ENCODE measurements around the gene CCNI2. TPM values are rescaled to one million over a fixed set of nuclear protein-coding genes. Genes with fewer than 3 reads are reported as not detected.

The CCNI2 gene
- total and polyA plus RNA-seq, 10 of the 15 experiments (the other 5 are each of a cell fraction or from before 2014, with no cell fraction given): 1.8 to 8.0 (median 3.2) TPM

DNA sequence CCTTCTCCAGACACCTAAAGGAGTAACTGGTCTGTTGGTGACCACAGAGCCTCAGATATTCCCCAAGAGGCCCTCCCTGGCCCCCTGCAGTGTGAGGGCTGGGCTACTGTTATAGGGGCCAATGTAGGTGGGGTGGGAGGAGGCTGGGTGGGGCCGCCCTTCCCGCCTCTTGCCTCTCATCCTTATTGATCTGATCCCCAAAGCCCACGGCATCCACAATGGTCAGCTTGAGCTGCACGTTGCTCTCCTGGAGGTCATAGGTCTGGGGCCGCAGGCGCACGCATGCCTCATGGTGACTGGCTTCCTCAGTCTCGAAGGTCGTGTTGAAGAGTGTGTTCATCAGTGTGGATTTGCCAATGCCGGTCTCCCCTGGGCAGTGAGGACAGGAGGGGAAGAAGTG lies 16.8 kb downstream of the CCNI2 start:
- POLR2A ChIA-PET: no interaction called here
- in situ Hi-C loops (cut with MboI): no loop called here
- WGBS (ENCODE audit: insufficient coverage, insufficient replicate concordance, low lambda C conversion rate, missing lambda C conversion rate): 94% methylated on average over 10 of the region's 10 CpGs
- CTCF ChIA-PET: interaction anchor here (0.6 to 1.2 kb wide), 3 partner anchors 11 to 56 kb away, joined by 3 read pairs; no protein-coding TSS in a partner anchor
- RAD21 ChIA-PET (ENCODE audit: unreplicated experiment): no interaction called here
- no peak for TF ChIP-seq NRF1 (conservative IDR thresholded peaks at IDR 0.05; ENCODE audit: low read depth, low read length)
- TF ChIP-seq EP300 (IDR thresholded peaks at IDR 0.05; ENCODE audit: borderline replicate concordance in 1 of 2, control insufficient read depth in 1 of 2, low read depth in 2 of 2, low read length in 2 of 2): no peak
- FAIRE-seq (no peak), ATAC-seq (no peak), DNase-seq (ENCODE audit: low read depth, low spot score) (no peak)
- Histone ChIP-seq H3K9ac (ENCODE audit: control insufficient read depth, insufficient read depth, low read length) (no peak overlapping the region), H4K20me1 (ENCODE audit: control insufficient read depth, insufficient read depth) (no peaks in the 10 kb centered on the region), H3K36me3 (ENCODE audit: control insufficient read depth in 2 of 2, insufficient read depth in 2 of 2, low read length in 1 of 2) (peaks cover 6 to 25% of the 10 kb centered on the region in 2 experiments), H2AFZ (ENCODE audit: control insufficient read depth, low read depth, low read length) (no peak overlapping the region), H3K79me2 (ENCODE audit: control insufficient read depth, insufficient read depth, low read length) (no peaks in the 10 kb centered on the region), H3K9me3 (replicated peaks; ENCODE audit: control insufficient read depth, insufficient read depth, low read length) (no peaks in the 10 kb centered on the region), H3K27ac (ENCODE audit: control insufficient read depth, insufficient read depth) (no peak overlapping the region), H3K4me1 (ENCODE audit: control insufficient read depth, insufficient read depth, low read length) (no peaks in the 10 kb centered on the region), H3K27me3 (replicated peaks in 1 of 2; ENCODE audit: control insufficient read depth in 2 of 2, insufficient read depth in 2 of 2, low read length in 1 of 2) (no peaks in the 10 kb centered on the region), H3K4me3 (no peak overlapping the region), H3K4me2 (ENCODE audit: control insufficient read depth, insufficient read depth) (no peak overlapping the region)
- intact Hi-C loops (cut with micrococcal nuclease; ENCODE audit: unreplicated experiment): no loop called here
- SMC1A ChIA-PET (ENCODE audit: uncharacterized antibody, unreplicated experiment): interaction anchor here (2.0 to 2.3 kb wide), 2 partner anchors 9 to 10 kb away, joined by 7 to 8 read pairs; no protein-coding TSS in a partner anchor
- no TSS peak for BruUV-seq (replicated peaks)

DNA sequence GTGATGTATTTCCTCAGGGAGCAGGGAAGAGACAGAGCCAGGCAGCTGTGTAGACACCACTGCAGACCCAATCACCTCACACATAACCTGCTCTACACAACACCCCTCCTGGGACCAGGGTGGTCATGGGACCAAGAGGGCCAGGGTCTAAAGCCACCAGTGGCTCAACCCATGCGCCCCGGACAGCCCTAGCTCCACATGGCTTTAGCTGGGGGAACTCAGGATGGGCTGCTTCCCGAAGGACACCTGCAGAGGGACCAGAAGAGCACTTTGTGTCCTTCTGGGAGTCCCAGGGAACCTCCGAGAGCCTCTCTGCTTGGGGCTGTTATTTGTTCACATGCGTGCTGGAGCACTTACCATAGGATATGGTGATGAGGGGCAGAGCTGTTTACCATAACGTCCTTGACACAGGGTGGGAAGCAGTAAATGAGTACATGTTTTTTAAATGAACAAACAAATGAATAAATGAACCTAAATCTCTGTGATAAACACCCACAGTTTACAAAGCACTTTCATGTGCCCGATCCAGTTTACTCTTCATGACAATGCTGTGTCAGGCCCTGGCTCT lies 17.5 kb downstream of the CCNI2 start:
- in situ Hi-C loops (cut with MboI) (no loop called here), intact Hi-C loops (cut with micrococcal nuclease; ENCODE audit: unreplicated experiment) (no loop called here)
- TF ChIP-seq, protein P1, sequence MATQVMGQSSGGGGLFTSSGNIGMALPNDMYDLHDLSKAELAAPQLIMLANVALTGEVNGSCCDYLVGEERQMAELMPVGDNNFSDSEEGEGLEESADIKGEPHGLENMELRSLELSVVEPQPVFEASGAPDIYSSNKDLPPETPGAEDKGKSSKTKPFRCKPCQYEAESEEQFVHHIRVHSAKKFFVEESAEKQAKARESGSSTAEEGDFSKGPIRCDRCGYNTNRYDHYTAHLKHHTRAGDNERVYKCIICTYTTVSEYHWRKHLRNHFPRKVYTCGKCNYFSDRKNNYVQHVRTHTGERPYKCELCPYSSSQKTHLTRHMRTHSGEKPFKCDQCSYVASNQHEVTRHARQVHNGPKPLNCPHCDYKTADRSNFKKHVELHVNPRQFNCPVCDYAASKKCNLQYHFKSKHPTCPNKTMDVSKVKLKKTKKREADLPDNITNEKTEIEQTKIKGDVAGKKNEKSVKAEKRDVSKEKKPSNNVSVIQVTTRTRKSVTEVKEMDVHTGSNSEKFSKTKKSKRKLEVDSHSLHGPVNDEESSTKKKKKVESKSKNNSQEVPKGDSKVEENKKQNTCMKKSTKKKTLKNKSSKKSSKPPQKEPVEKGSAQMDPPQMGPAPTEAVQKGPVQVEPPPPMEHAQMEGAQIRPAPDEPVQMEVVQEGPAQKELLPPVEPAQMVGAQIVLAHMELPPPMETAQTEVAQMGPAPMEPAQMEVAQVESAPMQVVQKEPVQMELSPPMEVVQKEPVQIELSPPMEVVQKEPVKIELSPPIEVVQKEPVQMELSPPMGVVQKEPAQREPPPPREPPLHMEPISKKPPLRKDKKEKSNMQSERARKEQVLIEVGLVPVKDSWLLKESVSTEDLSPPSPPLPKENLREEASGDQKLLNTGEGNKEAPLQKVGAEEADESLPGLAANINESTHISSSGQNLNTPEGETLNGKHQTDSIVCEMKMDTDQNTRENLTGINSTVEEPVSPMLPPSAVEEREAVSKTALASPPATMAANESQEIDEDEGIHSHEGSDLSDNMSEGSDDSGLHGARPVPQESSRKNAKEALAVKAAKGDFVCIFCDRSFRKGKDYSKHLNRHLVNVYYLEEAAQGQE (IDR thresholded peaks at IDR 0.05; ENCODE audit: low read depth, low read length): no peak
- no peak for TF ChIP-seq EP300 (IDR thresholded peaks at IDR 0.05; ENCODE audit: borderline replicate concordance in 1 of 2, control insufficient read depth in 1 of 2, low read depth in 2 of 2, low read length in 2 of 2)
- TF ChIP-seq, protein P2, sequence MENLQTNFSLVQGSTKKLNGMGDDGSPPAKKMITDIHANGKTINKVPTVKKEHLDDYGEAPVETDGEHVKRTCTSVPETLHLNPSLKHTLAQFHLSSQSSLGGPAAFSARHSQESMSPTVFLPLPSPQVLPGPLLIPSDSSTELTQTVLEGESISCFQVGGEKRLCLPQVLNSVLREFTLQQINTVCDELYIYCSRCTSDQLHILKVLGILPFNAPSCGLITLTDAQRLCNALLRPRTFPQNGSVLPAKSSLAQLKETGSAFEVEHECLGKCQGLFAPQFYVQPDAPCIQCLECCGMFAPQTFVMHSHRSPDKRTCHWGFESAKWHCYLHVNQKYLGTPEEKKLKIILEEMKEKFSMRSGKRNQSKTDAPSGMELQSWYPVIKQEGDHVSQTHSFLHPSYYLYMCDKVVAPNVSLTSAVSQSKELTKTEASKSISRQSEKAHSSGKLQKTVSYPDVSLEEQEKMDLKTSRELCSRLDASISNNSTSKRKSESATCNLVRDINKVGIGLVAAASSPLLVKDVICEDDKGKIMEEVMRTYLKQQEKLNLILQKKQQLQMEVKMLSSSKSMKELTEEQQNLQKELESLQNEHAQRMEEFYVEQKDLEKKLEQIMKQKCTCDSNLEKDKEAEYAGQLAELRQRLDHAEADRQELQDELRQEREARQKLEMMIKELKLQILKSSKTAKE (IDR thresholded peaks at IDR 0.05; ENCODE audit: low read depth, poor library complexity, severe bottlenecking): no peak
- TF ChIP-seq, protein P3, sequence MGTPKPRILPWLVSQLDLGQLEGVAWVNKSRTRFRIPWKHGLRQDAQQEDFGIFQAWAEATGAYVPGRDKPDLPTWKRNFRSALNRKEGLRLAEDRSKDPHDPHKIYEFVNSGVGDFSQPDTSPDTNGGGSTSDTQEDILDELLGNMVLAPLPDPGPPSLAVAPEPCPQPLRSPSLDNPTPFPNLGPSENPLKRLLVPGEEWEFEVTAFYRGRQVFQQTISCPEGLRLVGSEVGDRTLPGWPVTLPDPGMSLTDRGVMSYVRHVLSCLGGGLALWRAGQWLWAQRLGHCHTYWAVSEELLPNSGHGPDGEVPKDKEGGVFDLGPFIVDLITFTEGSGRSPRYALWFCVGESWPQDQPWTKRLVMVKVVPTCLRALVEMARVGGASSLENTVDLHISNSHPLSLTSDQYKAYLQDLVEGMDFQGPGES (IDR thresholded peaks at IDR 0.05): no peak
- CTCF ChIA-PET: no interaction called here
- POLR2A ChIA-PET: interaction anchor here (0.6 kb wide), 1 partner anchor 1498 kb away, joined by 4 read pairs; no protein-coding TSS in a partner anchor
- H3K4me1 ChIP-seq (ENCODE audit: control insufficient read depth, insufficient read depth, low read length): no peaks in the 10 kb centered on the region
- H3K4me2 ChIP-seq (ENCODE audit: control insufficient read depth, insufficient read depth): no peak overlapping the region
- no peak overlapping the region for H3K27ac ChIP-seq (ENCODE audit: control insufficient read depth, insufficient read depth)
- no peak overlapping the region for H3K9ac ChIP-seq (ENCODE audit: control insufficient read depth, insufficient read depth, low read length)
- RAD21 ChIA-PET (ENCODE audit: unreplicated experiment): interaction anchor here (0.6 kb wide), 1 partner anchor 33 kb away, joined by 3 read pairs; no protein-coding TSS in a partner anchor
- 93% methylated on average over 7 of the region's 7 CpGs for WGBS (ENCODE audit: insufficient coverage, insufficient replicate concordance, low lambda C conversion rate, missing lambda C conversion rate)
- H3K9me3 ChIP-seq (replicated peaks; ENCODE audit: control insufficient read depth, insufficient read depth, low read length): no peaks in the 10 kb centered on the region
- ATAC-seq: no peak
- H4K20me1 ChIP-seq (ENCODE audit: control insufficient read depth, insufficient read depth): no peaks in the 10 kb centered on the region
- BruUV-seq (replicated peaks): no TSS peak
- H3K4me3 ChIP-seq: no peak overlapping the region
- H3K79me2 ChIP-seq (ENCODE audit: control insufficient read depth, insufficient read depth, low read length): no peaks in the 10 kb centered on the region
- FAIRE-seq: no peak
- peaks cover 3 to 23% of the 10 kb centered on the region in 2 experiments; a peak in 3 of 4 replicates for H3K36me3 ChIP-seq (ENCODE audit: control insufficient read depth in 2 of 2, insufficient read depth in 2 of 2, low read length in 1 of 2)
- SMC1A ChIA-PET (ENCODE audit: uncharacterized antibody, unreplicated experiment): interaction anchor here (1.6 to 2.3 kb wide), 2 partner anchors 10 to 13 kb away, joined by 3 to 8 read pairs; no protein-coding TSS in a partner anchor
- no peak for DNase-seq (ENCODE audit: low read depth, low spot score)
- H2AFZ ChIP-seq (ENCODE audit: control insufficient read depth, low read depth, low read length): no peak overlapping the region
- H3K27me3 ChIP-seq (replicated peaks in 1 of 2; ENCODE audit: control insufficient read depth in 2 of 2, insufficient read depth in 2 of 2, low read length in 1 of 2): no peaks in the 10 kb centered on the region
